Measurements from ENCODE around the gene HS3ST6. TPM values are rescaled to one million over a fixed set of nuclear protein-coding genes. Genes with fewer than 3 reads are reported as not detected.

Gene HS3ST6
- total and polyA plus RNA-seq, 4 donors = 0.40 to 5.9 (median 1.4) TPM

DNA sequence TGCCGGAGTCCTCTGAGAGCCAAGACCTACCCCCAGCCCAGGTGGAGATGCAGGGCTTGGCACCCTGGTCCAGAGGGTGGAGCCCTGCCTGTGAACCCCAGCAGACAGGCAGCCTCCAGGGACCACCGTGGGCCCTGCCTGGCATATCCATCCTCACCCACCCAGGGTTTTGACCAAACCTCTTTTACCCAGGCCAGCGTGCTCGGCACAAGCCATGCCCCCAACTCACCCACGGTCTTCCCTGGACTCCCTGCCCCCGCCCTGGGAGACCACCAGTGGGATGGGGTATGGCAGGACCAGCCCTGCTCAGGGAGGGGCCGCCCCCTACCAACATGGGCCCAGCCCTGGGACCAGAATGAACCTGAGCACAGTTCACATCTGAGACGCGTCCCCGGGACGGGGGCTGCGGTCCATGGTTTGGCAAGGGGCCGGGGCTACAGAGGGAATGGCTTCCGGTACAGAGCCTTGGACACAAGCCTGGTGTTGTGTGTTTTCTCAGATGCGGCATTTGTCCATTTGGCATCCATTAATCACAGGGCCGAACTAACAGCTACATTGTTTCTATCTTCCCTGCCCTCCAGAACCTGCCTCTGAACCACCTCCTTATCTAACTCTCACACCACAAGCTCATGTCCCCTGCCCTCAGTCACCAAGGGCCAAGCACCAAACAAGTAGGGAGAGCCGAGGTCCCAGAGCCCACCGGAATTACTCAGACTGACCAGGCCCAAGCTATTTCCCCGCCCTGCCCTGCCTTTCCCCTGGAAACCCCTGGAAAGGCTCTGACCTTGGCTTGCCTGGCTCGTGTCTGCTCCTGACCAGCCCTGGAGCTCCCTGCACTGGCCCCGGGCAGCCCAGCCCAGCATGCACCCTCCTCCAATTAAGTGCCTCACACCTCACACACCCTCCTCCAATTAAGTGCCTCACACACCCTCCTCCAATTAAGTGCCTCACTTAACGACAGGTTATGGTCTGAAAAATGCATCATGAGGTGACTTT, 14.1 kb downstream of the HS3ST6 start:
- ATAC-seq (ENCODE audit: insufficient read depth, low FRiP score) (no peak), DNase-seq (peak in 1 of 3 donors; percentile 40)
- H3K36me3 ChIP-seq (ENCODE audit: control insufficient read depth in 4 of 4, insufficient read depth in 4 of 4, low read length in 4 of 4) = no peaks in the 10 kb centered on the region
- H3K27ac ChIP-seq (ENCODE audit: low read depth in 1 of 2, low read length in 1 of 2) = peak overlapping the region in 1 of 2 donors; percentile 71
- H3K4me3 ChIP-seq = no peak overlapping the region
- no peak overlapping the region for H3K9ac ChIP-seq (ENCODE audit: insufficient read depth in 1 of 2, low read length in 2 of 2)
- WGBS, 2 donors = 60 to 77% methylated on average over 22 of the region's 22 CpGs
- H3K27me3 ChIP-seq (ENCODE audit: control insufficient read depth in 3 of 3, insufficient read depth in 3 of 3, low read length in 2 of 3) = peaks cover 0 to 9% (median 0%) of the 10 kb centered on the region in 3 donors
- H3K9me3 ChIP-seq (ENCODE audit: control insufficient read depth in 4 of 4, insufficient read depth in 3 of 4, low read length in 3 of 4) = peaks cover 0 to 1% (median 0%) of the 10 kb centered on the region in 4 donors
- TF ChIP-seq, protein P1, sequence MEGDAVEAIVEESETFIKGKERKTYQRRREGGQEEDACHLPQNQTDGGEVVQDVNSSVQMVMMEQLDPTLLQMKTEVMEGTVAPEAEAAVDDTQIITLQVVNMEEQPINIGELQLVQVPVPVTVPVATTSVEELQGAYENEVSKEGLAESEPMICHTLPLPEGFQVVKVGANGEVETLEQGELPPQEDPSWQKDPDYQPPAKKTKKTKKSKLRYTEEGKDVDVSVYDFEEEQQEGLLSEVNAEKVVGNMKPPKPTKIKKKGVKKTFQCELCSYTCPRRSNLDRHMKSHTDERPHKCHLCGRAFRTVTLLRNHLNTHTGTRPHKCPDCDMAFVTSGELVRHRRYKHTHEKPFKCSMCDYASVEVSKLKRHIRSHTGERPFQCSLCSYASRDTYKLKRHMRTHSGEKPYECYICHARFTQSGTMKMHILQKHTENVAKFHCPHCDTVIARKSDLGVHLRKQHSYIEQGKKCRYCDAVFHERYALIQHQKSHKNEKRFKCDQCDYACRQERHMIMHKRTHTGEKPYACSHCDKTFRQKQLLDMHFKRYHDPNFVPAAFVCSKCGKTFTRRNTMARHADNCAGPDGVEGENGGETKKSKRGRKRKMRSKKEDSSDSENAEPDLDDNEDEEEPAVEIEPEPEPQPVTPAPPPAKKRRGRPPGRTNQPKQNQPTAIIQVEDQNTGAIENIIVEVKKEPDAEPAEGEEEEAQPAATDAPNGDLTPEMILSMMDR (IDR thresholded peaks at IDR 0.05; ENCODE audit: control extremely low read depth, extremely low read depth) = no peak
- H3K4me1 ChIP-seq (ENCODE audit: control insufficient read depth in 5 of 5, insufficient read depth in 5 of 5, low read length in 5 of 5) = peaks cover 0 to 2% (median 0%) of the 10 kb centered on the region in 5 donors

DNA sequence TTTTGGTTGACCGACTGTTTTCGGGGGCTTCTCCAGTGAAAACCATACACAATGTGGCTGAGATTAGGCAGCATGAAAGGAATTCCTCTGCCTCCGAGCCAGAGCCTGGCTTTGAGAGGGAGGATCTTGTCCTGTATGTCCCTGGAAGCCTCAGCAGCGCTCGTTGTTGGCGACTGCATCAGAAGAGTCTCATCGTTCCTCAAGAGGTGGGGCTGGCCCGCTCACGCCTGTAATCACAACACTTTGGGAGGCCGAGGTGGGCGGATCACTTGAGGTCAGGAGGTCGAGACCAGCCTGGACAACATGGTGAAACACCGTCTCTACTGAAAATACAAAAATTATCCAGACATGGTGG, 15.0 kb downstream of the HS3ST6 start:
- TF ChIP-seq, protein P1 (IDR thresholded peaks at IDR 0.05; ENCODE audit: control extremely low read depth, extremely low read depth) = no peak
- WGBS, 2 donors = 62 to 74% methylated on average over 13 of the region's 13 CpGs

DNA sequence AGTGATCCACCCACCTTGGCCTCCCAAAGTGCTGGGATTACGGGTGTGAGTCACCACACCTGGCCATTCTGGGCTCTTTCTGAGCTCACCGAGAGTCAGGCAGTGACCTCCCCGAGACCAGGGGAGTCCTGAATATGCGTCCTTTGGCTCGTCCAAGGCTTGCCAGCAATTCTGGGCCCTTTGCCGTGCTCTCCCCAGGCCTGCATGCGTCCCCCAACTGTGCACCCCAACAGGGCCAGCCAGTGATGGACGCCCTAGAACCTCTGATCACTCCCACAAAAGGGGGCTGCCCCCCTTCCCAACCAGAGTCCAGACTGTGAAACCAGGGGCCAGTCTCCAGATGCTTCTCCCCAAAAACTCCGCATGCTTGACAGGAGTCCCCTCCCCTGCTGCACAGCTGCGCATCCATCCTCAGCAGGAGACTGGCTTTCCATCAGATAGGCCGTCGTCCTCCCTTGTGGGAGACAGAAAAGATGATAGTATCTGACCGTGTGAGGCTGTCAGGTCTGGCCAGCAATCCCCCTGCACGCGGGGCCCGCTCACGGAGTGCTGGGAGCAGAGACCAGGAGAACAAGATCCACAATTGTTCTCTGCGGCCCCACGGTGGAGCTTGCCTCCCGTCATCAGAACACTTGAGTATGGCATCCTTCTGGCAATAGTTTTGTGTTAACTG, 15.5 kb downstream of the HS3ST6 start:
- TF ChIP-seq, protein P1 (IDR thresholded peaks at IDR 0.05; ENCODE audit: control extremely low read depth, extremely low read depth) = no peak
- DNase-seq (no peak), ATAC-seq (ENCODE audit: insufficient read depth, low FRiP score) (no peak)

More for the DNA sequence above, 15.0 kb downstream of the HS3ST6 start:
- no peaks in the 10 kb centered on the region for H3K36me3 ChIP-seq (ENCODE audit: control insufficient read depth in 4 of 4, insufficient read depth in 4 of 4, low read length in 4 of 4)
- H3K9ac ChIP-seq (ENCODE audit: insufficient read depth in 1 of 2, low read length in 2 of 2) = no peak overlapping the region
- no peak overlapping the region for H3K4me3 ChIP-seq
- no peak for ATAC-seq (ENCODE audit: insufficient read depth, low FRiP score)
- H3K27ac ChIP-seq (ENCODE audit: low read depth in 1 of 2, low read length in 1 of 2) = no peak overlapping the region
- H3K9me3 ChIP-seq (ENCODE audit: control insufficient read depth in 4 of 4, insufficient read depth in 3 of 4, low read length in 3 of 4) = peaks cover 0 to 1% (median 0%) of the 10 kb centered on the region in 4 donors
- peaks cover 0 to 2% (median 0%) of the 10 kb centered on the region in 5 donors for H3K4me1 ChIP-seq (ENCODE audit: control insufficient read depth in 5 of 5, insufficient read depth in 5 of 5, low read length in 5 of 5)
- H3K27me3 ChIP-seq (ENCODE audit: control insufficient read depth in 3 of 3, insufficient read depth in 3 of 3, low read length in 2 of 3) = peaks cover 0 to 10% (median 0%) of the 10 kb centered on the region in 3 donors
- no peak for DNase-seq

More for the DNA sequence above, 15.5 kb downstream of the HS3ST6 start:
- H3K9me3 ChIP-seq (ENCODE audit: control insufficient read depth in 4 of 4, insufficient read depth in 3 of 4, low read length in 3 of 4) = peaks cover 0 to 1% (median 0%) of the 10 kb centered on the region in 4 donors
- no peak overlapping the region for H3K27ac ChIP-seq (ENCODE audit: low read depth in 1 of 2, low read length in 1 of 2)
- peaks cover 0 to 2% (median 0%) of the 10 kb centered on the region in 5 donors for H3K4me1 ChIP-seq (ENCODE audit: control insufficient read depth in 5 of 5, insufficient read depth in 5 of 5, low read length in 5 of 5)
- H3K36me3 ChIP-seq (ENCODE audit: control insufficient read depth in 4 of 4, insufficient read depth in 4 of 4, low read length in 4 of 4) = no peaks in the 10 kb centered on the region
- no peak overlapping the region for H3K4me3 ChIP-seq
- 81 to 84% methylated on average over 20 of the region's 20 CpGs for WGBS, 2 donors
- peaks cover 0 to 10% (median 0%) of the 10 kb centered on the region in 3 donors for H3K27me3 ChIP-seq (ENCODE audit: control insufficient read depth in 3 of 3, insufficient read depth in 3 of 3, low read length in 2 of 3)
- no peak overlapping the region for H3K9ac ChIP-seq (ENCODE audit: insufficient read depth in 1 of 2, low read length in 2 of 2)

Data from lung (tissue), 12 donors.